Suprapubic skin (tissue), 4 donors: ENCODE results near the gene RIMBP2. TPM values are rescaled to one million over a fixed set of nuclear protein-coding genes. Genes with fewer than 3 reads are reported as not detected.

Experiments
- DNase-seq, 2 donors: peaks; one replicate each; pipeline ENCODE4 v3.0.0-alpha.2; 2019; ENCODE audit warnings: low spot score in 2 of 2
- H3K27ac ChIP-seq: fragments of 200-600 bp; sonication (generic); one replicate; pipeline ENCODE4 v1.5.1; 2019
- H3K27me3 ChIP-seq: fragments of 200-600 bp; sonication (generic); one replicate; pipeline ENCODE4 v1.5.1; 2019
- H3K36me3 ChIP-seq: fragments of 200-600 bp; sonication (generic); one replicate; pipeline ENCODE4 v1.5.1; 2019
- H3K4me1 ChIP-seq: fragments of 200-600 bp; sonication (generic); one replicate; pipeline ENCODE4 v1.5.1; 2019
- H3K4me3 ChIP-seq: fragments of 200-600 bp; sonication (generic); one replicate; pipeline ENCODE4 v1.5.1; 2019; ENCODE audit warnings: mild to moderate bottlenecking
- H3K9me3 ChIP-seq: fragments of 200-600 bp; sonication (generic); one replicate; pipeline ENCODE4 v1.5.1; 2019
- CTCF ChIP-seq, 2 donors: fragments of 200-600 bp in 1 of 2; fragments of 450-650 bp in 1 of 2; sonication (generic) in 1 of 2; IDR thresholded peaks; one replicate each; pipeline ENCODE4 v1.5.1; 2016 to 2019; ENCODE audit warnings: antibody characterized with exemption in 2 of 2, mild to moderate bottlenecking in 1 of 2, moderate library complexity in 1 of 2
- EP300 ChIP-seq: sonication (generic); formaldehyde crosslinking; IDR thresholded peaks from one replicate; pipeline ENCODE4 v1.6.1; 2017; ENCODE audit warnings: antibody characterized with exemption
- POLR2A ChIP-seq, 2 donors: fragments of 450-650 bp; IDR thresholded peaks; one replicate each; pipeline ENCODE4 v1.6.1; 2017; ENCODE audit warnings: antibody characterized with exemption in 2 of 2, mild to moderate bottlenecking in 2 of 2, moderate library complexity in 2 of 2
- POLR2AphosphoS5 ChIP-seq, 3 donors: sonication (generic); formaldehyde crosslinking; IDR thresholded peaks; one replicate each; pipeline ENCODE4 v1.6.1; 2017; ENCODE audit warnings: antibody characterized with exemption in 3 of 3
- WGBS: methylation state at CpG from one replicate; pipeline ENCODE4 v1.1.5; 2018; 5-methylcytosine and 5-hydroxymethylcytosine counted together
- total RNA-seq, 4 donors: library from RNA; depleted of rRNA; stranded (reverse); fragments of >200 nt; gene quantifications; one replicate each; pipeline ENCODE4 v1.1.0, GENCODE V29; 2016

RIMBP2 gene
- total RNA-seq, 4 donors from 2014 or later, result 2.1 to 21.8 (median 3.0) TPM

DNA sequence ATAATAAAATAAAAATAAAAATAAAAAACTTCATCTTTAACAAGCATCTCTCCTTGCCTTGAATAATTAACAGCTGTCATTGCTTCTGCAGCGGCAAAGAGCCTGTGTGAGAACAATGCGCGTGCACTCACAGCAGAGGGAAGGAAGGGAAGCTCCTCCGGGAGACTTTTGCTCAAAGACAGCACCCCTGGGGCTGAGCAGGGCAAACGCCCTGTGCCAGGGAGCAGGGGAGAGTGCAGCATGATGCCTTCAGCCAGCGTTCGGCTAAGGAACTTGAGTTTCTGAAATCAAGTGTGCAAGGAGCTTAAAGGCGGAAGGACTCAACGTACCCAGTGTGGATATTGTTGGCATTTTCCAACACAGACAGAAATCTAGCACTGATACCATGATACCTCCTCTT lies 120.5 kb downstream of the RIMBP2 start:
- no peaks in the 10 kb centered on the region for H3K36me3 ChIP-seq

GRCh38 chr12:130593056-130593455 lies 123.0 kb downstream of the RIMBP2 start:
- no peak for DNase-seq
- 87% methylated on average over 10 of the region's 11 CpGs for WGBS

More for the DNA sequence above, 120.5 kb downstream of the RIMBP2 start:
- WGBS, result 82% methylated on average over 9 of the region's 9 CpGs
- no peak for DNase-seq
- Histone ChIP-seq H3K4me3 (no peak overlapping the region), H3K27me3 (no peaks in the 10 kb centered on the region), H3K9me3 (peaks cover 6% of the 10 kb centered on the region), H3K27ac (no peak overlapping the region), H3K4me1 (no peaks in the 10 kb centered on the region)
- TF ChIP-seq CTCF (IDR thresholded peaks at IDR 0.05) (no peak), POLR2A (IDR thresholded peaks at IDR 0.05) (no peak), EP300 (no peak), POLR2AphosphoS5 (IDR thresholded peaks at IDR 0.05) (no peak)

DNA sequence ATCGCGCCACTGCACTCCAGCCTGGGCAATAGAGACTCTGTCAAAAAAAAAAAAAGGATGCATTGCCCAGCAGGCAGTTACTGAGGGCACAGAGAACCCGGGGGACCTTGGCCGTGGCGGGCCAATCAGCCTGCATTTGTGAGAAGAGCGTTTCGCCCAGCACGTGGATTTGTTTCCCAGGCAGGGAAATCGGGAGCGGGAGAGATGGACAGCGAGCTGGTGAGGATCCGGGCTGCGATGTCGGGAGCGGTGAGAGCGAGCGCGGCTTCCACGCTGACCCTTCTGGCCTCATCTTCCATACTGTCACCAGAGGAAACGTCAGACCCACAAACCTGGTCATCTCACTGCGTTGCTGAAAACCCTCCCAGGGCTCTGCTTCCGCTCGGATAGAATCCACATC lies 123.5 kb downstream of the RIMBP2 start:
- 92% methylated on average over 23 of the region's 23 CpGs for WGBS
- no peak for TF ChIP-seq EP300
- no peak for TF ChIP-seq POLR2A (IDR thresholded peaks at IDR 0.05)
- no peak for TF ChIP-seq CTCF (IDR thresholded peaks at IDR 0.05)
- Histone ChIP-seq H3K9me3 (peaks cover 5% of the 10 kb centered on the region), H3K27me3 (no peaks in the 10 kb centered on the region), H3K4me1 (no peaks in the 10 kb centered on the region), H3K4me3 (no peak overlapping the region), H3K27ac (no peak overlapping the region), H3K36me3 (no peaks in the 10 kb centered on the region)
- no peak for DNase-seq

More at GRCh38 chr12:130593056-130593455, 123.0 kb downstream of the RIMBP2 start:
- Histone ChIP-seq H3K9me3 (peaks cover 6% of the 10 kb centered on the region), H3K36me3 (no peaks in the 10 kb centered on the region), H3K4me1 (no peaks in the 10 kb centered on the region), H3K4me3 (no peak overlapping the region), H3K27me3 (no peaks in the 10 kb centered on the region), H3K27ac (no peak overlapping the region)
- TF ChIP-seq POLR2A (IDR thresholded peaks at IDR 0.05) (no peak), CTCF (IDR thresholded peaks at IDR 0.05) (no peak), EP300 (no peak), POLR2AphosphoS5 (IDR thresholded peaks at IDR 0.05) (no peak)

- H3K27ac ChIP-seq, result no peak overlapping the region
- H3K27me3 ChIP-seq, result no peaks in the 10 kb centered on the region
- no peak for DNase-seq
- TF ChIP-seq CTCF (IDR thresholded peaks at IDR 0.05) (no peak), POLR2A (IDR thresholded peaks at IDR 0.05) (no peak), POLR2AphosphoS5 (IDR thresholded peaks at IDR 0.05) (no peak), EP300 (no peak)
- no peaks in the 10 kb centered on the region for H3K4me1 ChIP-seq
- WGBS, result 81% methylated on average over 9 of the region's 9 CpGs
- H3K4me3 ChIP-seq, result no peak overlapping the region
- no peaks in the 10 kb centered on the region for H3K9me3 ChIP-seq
- no peaks in the 10 kb centered on the region for H3K36me3 ChIP-seq
Observed at GRCh38 chr12:130591736-130592135, 124.4 kb downstream of the RIMBP2 start.

DNA sequence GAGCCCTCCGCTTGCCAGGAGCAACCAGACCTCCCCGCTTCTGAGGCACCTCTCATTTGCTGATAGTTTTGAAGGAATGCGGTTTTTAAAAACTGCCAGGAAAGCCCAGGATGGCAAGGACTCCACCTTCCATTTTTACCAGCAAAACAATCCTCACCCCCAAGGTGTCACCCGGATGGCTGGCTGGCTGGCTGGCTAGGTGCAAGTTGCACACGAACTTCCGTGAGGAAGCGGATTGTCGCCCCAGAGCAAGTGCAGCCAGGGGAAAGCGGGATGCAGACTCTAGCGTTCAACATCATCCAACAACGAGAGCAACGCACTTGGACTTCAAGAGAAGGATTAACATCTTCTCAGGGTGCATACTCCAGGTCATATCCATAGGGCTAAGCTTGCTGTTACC lies 125.4 kb downstream of the RIMBP2 start:
- DNase-seq, result peak in 1 of 2 donors; percentile 40
- Histone ChIP-seq H3K9me3 (no peaks in the 10 kb centered on the region), H3K27ac (no peak overlapping the region), H3K27me3 (no peaks in the 10 kb centered on the region), H3K36me3 (no peaks in the 10 kb centered on the region), H3K4me1 (no peaks in the 10 kb centered on the region), H3K4me3 (no peak overlapping the region)
- TF ChIP-seq POLR2A (IDR thresholded peaks at IDR 0.05) (no peak), CTCF (IDR thresholded peaks at IDR 0.05) (no peak), POLR2AphosphoS5 (IDR thresholded peaks at IDR 0.05) (no peak), EP300 (no peak)
- WGBS, result 71% methylated on average over 12 of the region's 12 CpGs
